PC-9 (cell line): ENCODE measurements around the gene LIMD2. TPM values are rescaled to one million over a fixed set of nuclear protein-coding genes. Genes with fewer than 3 reads are reported as not detected.

Source experiments
- BruUV-seq: library from RNA; stranded (reverse); fragments of 400-500 nt; replicated peaks from 2 replicates; lab custom pipeline; 2021; lab: Mats Ljungman, UMichigan
- CTCF ChIA-PET: fragments of 300-600 bp; sonication (Branson Sonifier 250); formaldehyde crosslinking; loops from one replicate; lab custom pipeline; 2022; ENCODE audit warnings: antibody characterized with exemption; lab: Charles Lee
- POLR2A ChIA-PET: fragments of 300-600 bp; sonication (Branson Sonifier 250); formaldehyde crosslinking; loops from one replicate; lab custom pipeline; 2022; ENCODE audit warnings: antibody characterized with exemption; ENCODE audit not compliant: unreplicated experiment; lab: Charles Lee
- DNase-seq, 2 experiments: peaks; one replicate each; pipeline versions ENCODE4 v3.0.0 to v3.0.0-alpha.2; 2015 to 2022; ENCODE audit warnings: mixed read lengths in 1 of 2
- H2AFZ ChIP-seq: fragments of 200-600 bp; sonication (generic); 2 replicates; pipeline ENCODE4 v1.8.1; 2017; ENCODE audit warnings: antibody characterized with exemption
- H3F3A ChIP-seq: fragments of 200-600 bp; sonication (generic); 2 replicates; pipeline ENCODE4 v1.8.1; 2017; ENCODE audit warnings: antibody characterized with exemption, mild to moderate bottlenecking, low read depth; ENCODE audit not compliant: insufficient read depth
- H3K27ac ChIP-seq: fragments of 200-600 bp; sonication (generic); 2 replicates; pipeline ENCODE4 v1.6.1; 2016; ENCODE audit warnings: mixed run types
- H3K27me3 ChIP-seq: fragments of 200-600 bp; sonication (generic); 2 replicates; pipeline ENCODE4 v1.6.1; 2016; ENCODE audit warnings: low read depth, mixed run types; ENCODE audit not compliant: insufficient read depth
- H3K36me3 ChIP-seq: fragments of 200-600 bp; sonication (generic); 2 replicates; pipeline ENCODE4 v1.6.1; 2016; ENCODE audit warnings: low read depth, mixed run types
- H3K4me1 ChIP-seq: fragments of 200-600 bp; sonication (generic); replicated peaks from 2 replicates; pipeline ENCODE4 v1.6.1; 2016; ENCODE audit warnings: mixed run types; ENCODE audit not compliant: insufficient read depth
- H3K4me2 ChIP-seq: fragments of 200-600 bp; sonication (generic); 2 replicates; pipeline ENCODE4 v1.6.1; 2017; ENCODE audit warnings: mixed run types
- H3K4me3 ChIP-seq: fragments of 200-600 bp; sonication (generic); 2 replicates; pipeline ENCODE4 v1.6.1; 2016; ENCODE audit warnings: mixed run types
- H3K79me2 ChIP-seq: fragments of 200-600 bp; sonication (generic); 2 replicates; pipeline ENCODE4 v1.6.1; 2017; ENCODE audit warnings: low read depth, mixed run types
- H3K9me2 ChIP-seq: fragments of 200-600 bp; sonication (generic); 2 replicates; pipeline ENCODE4 v1.8.1; 2017; ENCODE audit warnings: mild to moderate bottlenecking; ENCODE audit not compliant: insufficient read depth
- H3K9me3 ChIP-seq: fragments of 200-600 bp; sonication (generic); 2 replicates; pipeline ENCODE4 v1.8.1; 2016; ENCODE audit warnings: low read depth; ENCODE audit not compliant: insufficient read depth
- H4K20me1 ChIP-seq: fragments of 200-600 bp; sonication (generic); 2 replicates; pipeline ENCODE4 v1.8.1; 2017; ENCODE audit not compliant: insufficient read depth
- EZH2 ChIP-seq: fragments of 200-600 bp; sonication (generic); IDR thresholded peaks from 2 replicates; pipeline ENCODE4 v1.8.0; 2017; ENCODE audit warnings: antibody characterized with exemption, low read depth
- intact Hi-C: fragments of 100-400 bp; cut with micrococcal nuclease; formaldehyde crosslinking; loops from one replicate; pipeline ENCODE4 v1.10.0; 2022; ENCODE audit not compliant: unreplicated experiment
- total RNA-seq: library from RNA; stranded (reverse); gene quantifications from 2 replicates; pipeline ENCODE4 v1.2.3, GENCODE V29; 2021
- TF ChIP-seq, protein P1 (sequence below): fragments of 200-600 bp; sonication (generic); conservative IDR thresholded peaks from 2 replicates; pipeline ENCODE4 v1.6.1; 2017; ENCODE audit warnings: mixed run types, antibody characterized with exemption, mild to moderate bottlenecking, moderate library complexity

LIMD2 gene
- total RNA-seq, 1 experiment from 2014 or later = 1.6 TPM

DNA sequence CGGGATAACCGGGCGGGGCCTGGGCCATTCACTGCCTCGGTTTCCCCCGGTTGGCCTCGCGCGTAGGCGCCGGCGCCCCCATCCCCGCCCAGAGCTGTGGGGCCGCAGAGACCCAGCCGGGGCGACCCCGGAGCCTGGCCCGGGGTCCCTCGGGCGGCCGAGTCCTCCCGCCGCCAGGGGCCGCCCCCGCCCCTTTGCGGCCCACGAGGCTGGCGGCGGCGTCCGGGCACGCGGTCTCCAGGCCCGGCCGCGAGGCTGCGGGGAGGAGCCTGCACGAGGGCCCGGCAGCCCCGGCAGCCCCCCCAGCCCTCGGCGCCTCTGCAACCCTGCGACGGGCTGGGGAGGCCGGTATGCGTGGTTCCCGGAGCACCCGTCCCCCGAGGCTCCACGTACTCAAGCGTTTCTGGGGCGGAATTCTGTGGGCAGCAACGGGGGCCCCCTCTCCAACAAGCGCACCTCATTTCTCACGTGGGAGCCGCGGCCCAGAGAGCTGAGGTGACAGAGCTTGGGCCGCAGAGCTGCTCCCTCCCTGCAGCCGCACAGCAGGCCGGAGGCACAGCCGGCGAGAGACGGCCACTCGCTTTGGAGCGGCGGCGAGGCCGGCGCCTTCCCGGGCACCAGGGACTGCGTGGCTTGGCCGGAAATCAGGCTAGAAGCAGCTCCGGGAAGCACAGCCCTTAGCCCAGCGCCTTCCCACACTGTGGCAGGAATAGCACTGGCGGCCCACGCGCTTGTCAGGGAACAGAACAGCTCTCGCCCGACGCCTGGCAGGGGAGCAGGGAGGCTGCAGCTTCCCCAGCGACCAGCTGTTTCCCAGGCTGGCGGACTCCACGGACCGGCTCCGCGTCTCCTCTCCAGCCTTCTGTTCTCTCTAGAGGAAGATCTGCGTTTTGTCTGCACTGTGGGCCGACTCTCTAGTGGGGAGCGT lies 867 bp upstream of the LIMD2 start:
- no peak overlapping the region for H3K27ac ChIP-seq
- no peaks in the 10 kb centered on the region for H3K27me3 ChIP-seq
- no peaks in the 10 kb centered on the region for H3K9me2 ChIP-seq
- no peaks in the 10 kb centered on the region for H3K4me1 ChIP-seq
- H3K4me3 ChIP-seq = no peak overlapping the region
- no peak for TF ChIP-seq EZH2
- TF ChIP-seq, protein P1, sequence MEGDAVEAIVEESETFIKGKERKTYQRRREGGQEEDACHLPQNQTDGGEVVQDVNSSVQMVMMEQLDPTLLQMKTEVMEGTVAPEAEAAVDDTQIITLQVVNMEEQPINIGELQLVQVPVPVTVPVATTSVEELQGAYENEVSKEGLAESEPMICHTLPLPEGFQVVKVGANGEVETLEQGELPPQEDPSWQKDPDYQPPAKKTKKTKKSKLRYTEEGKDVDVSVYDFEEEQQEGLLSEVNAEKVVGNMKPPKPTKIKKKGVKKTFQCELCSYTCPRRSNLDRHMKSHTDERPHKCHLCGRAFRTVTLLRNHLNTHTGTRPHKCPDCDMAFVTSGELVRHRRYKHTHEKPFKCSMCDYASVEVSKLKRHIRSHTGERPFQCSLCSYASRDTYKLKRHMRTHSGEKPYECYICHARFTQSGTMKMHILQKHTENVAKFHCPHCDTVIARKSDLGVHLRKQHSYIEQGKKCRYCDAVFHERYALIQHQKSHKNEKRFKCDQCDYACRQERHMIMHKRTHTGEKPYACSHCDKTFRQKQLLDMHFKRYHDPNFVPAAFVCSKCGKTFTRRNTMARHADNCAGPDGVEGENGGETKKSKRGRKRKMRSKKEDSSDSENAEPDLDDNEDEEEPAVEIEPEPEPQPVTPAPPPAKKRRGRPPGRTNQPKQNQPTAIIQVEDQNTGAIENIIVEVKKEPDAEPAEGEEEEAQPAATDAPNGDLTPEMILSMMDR = no peak
- intact Hi-C loops = no loop called here
- H2AFZ ChIP-seq = no peak overlapping the region
- BruUV-seq = no TSS peak
- H3K79me2 ChIP-seq = no peaks in the 10 kb centered on the region
- H3F3A ChIP-seq = peaks cover 15% of the 10 kb centered on the region
- no peak overlapping the region for H3K4me2 ChIP-seq
- ChIA-PET CTCF (interaction anchor here (0.6 kb wide), 1 partner anchor 86 kb away, joined by 3 read pairs; no protein-coding TSS in a partner anchor), POLR2A (no interaction called here)
- H3K36me3 ChIP-seq = no peaks in the 10 kb centered on the region
- H4K20me1 ChIP-seq = no peaks in the 10 kb centered on the region
- H3K9me3 ChIP-seq = no peaks in the 10 kb centered on the region
- no peak for DNase-seq

DNA sequence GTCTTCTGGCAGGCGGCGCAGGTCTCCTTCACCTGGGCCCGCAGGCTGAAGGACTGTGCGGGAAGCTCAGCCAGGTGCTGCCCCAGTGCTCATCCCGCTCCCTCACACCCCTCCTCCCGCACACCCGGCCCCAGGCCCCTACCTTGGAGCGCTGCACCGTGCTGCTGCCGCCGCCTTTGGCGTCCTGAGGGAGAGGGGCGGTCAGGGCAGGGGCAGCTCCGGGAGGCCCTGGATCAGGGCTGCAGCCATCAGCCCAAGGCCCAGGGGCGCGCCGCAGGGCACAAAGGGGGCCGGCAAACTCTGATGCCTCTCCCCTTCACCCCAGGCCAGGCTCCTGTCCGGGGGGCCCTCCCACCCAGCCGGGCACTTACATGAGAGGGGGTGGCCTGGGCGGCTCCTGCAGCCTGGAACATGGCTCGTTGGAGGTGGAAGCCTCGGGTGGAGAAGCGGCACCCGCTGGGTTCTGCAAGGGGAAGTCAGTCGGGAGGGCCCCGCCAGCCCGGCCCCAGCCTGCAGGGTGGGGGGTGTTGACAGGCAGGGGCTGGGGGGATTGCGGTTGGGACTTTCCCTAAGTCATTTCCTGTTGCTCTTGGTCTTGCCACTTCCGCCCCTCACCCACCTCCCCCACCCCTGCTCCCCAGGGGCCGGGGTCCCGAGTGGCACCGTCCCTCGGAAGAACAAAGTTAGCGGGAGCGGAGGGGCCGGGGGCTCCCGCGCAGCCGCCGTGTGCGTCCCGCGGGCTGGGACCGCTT lies 863 bp downstream of the LIMD2 start:
- Histone ChIP-seq H3K79me2 (no peaks in the 10 kb centered on the region), H3K36me3 (no peaks in the 10 kb centered on the region), H3K27ac (no peak overlapping the region), H3K9me2 (no peaks in the 10 kb centered on the region), H2AFZ (no peak overlapping the region), H4K20me1 (no peaks in the 10 kb centered on the region), H3K4me3 (no peak overlapping the region), H3K9me3 (no peaks in the 10 kb centered on the region), H3K4me1 (no peaks in the 10 kb centered on the region), H3K4me2 (no peak overlapping the region), H3K27me3 (no peaks in the 10 kb centered on the region), H3F3A (peaks cover 15% of the 10 kb centered on the region)
- POLR2A ChIA-PET = interaction anchor here (0.6 kb wide), 1 partner anchor 121 kb away, joined by 3 read pairs; no protein-coding TSS in a partner anchor
- intact Hi-C loops = loop anchor here (5.0 kb wide), 1 partner anchor 77 kb away; the partner anchor contains the start of gene MAP3K3
- no peak for TF ChIP-seq EZH2
- TF ChIP-seq, protein P1 = no peak
- CTCF ChIA-PET = interaction anchor here (0.7 to 0.9 kb wide), 2 partner anchors 15 to 23 kb away, joined by 3 read pairs; no protein-coding TSS in a partner anchor
- no TSS peak for BruUV-seq
- no peak for DNase-seq

DNA sequence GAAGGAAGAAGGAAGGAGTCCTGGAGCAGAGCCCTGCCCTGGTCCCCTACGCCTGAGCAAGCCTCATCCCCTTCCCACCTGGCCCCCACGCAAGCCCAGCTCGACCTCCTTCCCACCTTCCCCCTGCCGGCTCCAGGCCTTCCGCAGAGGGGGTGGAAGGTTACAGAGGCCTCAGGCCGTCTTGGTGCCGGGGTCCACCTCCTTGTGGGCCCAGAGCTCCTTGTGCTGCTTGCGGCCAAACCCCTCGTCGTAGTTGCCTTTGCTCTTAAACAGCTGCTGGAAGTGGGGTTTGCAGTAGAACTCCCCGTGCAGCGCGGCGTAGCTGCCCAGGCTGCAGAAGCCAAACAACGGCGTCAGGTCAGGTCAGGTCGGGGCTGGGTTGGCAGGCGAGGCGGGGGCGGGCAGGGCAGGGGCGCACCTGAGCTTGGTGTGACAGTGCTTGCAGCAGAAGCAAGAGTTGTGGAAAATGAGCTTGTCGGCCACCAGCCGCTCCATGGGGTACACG lies 1.5 kb downstream of the LIMD2 start:
- no peak for TF ChIP-seq EZH2
- TF ChIP-seq, protein P1 = no peak
- CTCF ChIA-PET = interaction anchor here (0.7 to 0.9 kb wide), 2 partner anchors 15 to 22 kb away, joined by 3 read pairs; no protein-coding TSS in a partner anchor
- Histone ChIP-seq H4K20me1 (no peaks in the 10 kb centered on the region), H3K36me3 (no peaks in the 10 kb centered on the region), H3K4me3 (no peak overlapping the region), H3F3A (peaks cover 15% of the 10 kb centered on the region), H2AFZ (no peak overlapping the region), H3K79me2 (no peaks in the 10 kb centered on the region), H3K9me2 (no peaks in the 10 kb centered on the region), H3K4me1 (no peaks in the 10 kb centered on the region), H3K9me3 (no peaks in the 10 kb centered on the region), H3K27me3 (no peaks in the 10 kb centered on the region), H3K27ac (no peak overlapping the region), H3K4me2 (no peak overlapping the region)
- no peak for DNase-seq
- POLR2A ChIA-PET = interaction anchor here (0.6 kb wide), 1 partner anchor 122 kb away, joined by 3 read pairs; no protein-coding TSS in a partner anchor
- intact Hi-C loops = loop anchor here (5.0 kb wide), 1 partner anchor 76 kb away; the partner anchor contains the start of gene MAP3K3
- no TSS peak for BruUV-seq
